NCI-H2107 (cell line): ENCODE measurements around the gene SNX30.

Experiments
- DNase-seq: peaks from one replicate; lab custom pipeline; 2025; lab: John Stamatoyannopoulos, UW

SNX30 gene

GRCh38 chr9:112822618-112823017 is 72.1 kb downstream of the SNX30 start:
- DNase-seq, result no peak

- no peak for DNase-seq
Measured at GRCh38 chr9:112823257-112823656, 72.7 kb downstream of the SNX30 start.

GRCh38 chr9:112831281-112831851 is 80.8 kb downstream of the SNX30 start:
- DNase-seq, result no peak

- no peak for DNase-seq
Measured at GRCh38 chr9:112831969-112832368, 81.4 kb downstream of the SNX30 start.

GRCh38 chr9:112833081-112833480 is 82.5 kb downstream of the SNX30 start:
- no peak for DNase-seq

- DNase-seq, result no peak
Measured at GRCh38 chr9:112836394-112836793, 85.8 kb downstream of the SNX30 start.

- DNase-seq, result no peak
Measured at GRCh38 chr9:112838342-112838741, 87.8 kb downstream of the SNX30 start.

GRCh38 chr9:112839331-112839730 is 88.8 kb downstream of the SNX30 start:
- no peak for DNase-seq

- DNase-seq, result no peak
Measured at GRCh38 chr9:112841261-112841660, 90.7 kb downstream of the SNX30 start.

GRCh38 chr9:112842555-112842954 is 92.0 kb downstream of the SNX30 start:
- DNase-seq, result no peak

- DNase-seq, result peak; percentile 35
Measured at GRCh38 chr9:112844771-112845542, 94.4 kb downstream of the SNX30 start.

- DNase-seq, result no peak
Measured at GRCh38 chr9:112846528-112847488, 96.2 kb downstream of the SNX30 start.

- no peak for DNase-seq
Measured at GRCh38 chr9:112848316-112849151, 98.0 kb downstream of the SNX30 start.

- no peak for DNase-seq
Measured at GRCh38 chr9:112849363-112849922, 98.9 kb downstream of the SNX30 start.

GRCh38 chr9:112850840-112851239 is 100.3 kb downstream of the SNX30 start:
- DNase-seq, result no peak

- no peak for DNase-seq
Measured at GRCh38 chr9:112852741-112853504, 102.4 kb downstream of the SNX30 start.

GRCh38 chr9:112853882-112854585 is 103.5 kb downstream of the SNX30 start:
- DNase-seq, result no peak

- no peak for DNase-seq
Measured at GRCh38 chr9:112854657-112855056, 104.1 kb downstream of the SNX30 start.

GRCh38 chr9:112856200-112856599 is 105.6 kb downstream of the SNX30 start:
- DNase-seq, result no peak

- DNase-seq, result no peak
Measured at GRCh38 chr9:112856843-112857242, 106.3 kb downstream of the SNX30 start.
